Cardiac muscle cell (in vitro differentiated cells and primary cell): ENCODE data around the gene RBM28. TPM values are rescaled to one million over a fixed set of nuclear protein-coding genes. Genes with fewer than 3 reads are reported as not detected.
A peak's percentile ranks its signal among the peaks of the same experiment; 100 is the strongest.

Experiments used
- DNase-seq, 2 donors: peaks; one replicate each; pipeline versions ENCODE4 v3.0.0 to v3.0.0-alpha.2; 2010 to 2017; ENCODE audit warnings: low read depth in 1 of 2, low spot score in 1 of 2
- H3K27ac ChIP-seq: fragments of 200-600 bp; sonication (generic); 2 replicates; pipeline ENCODE4 v1.5.1; 2016
- H3K27me3 ChIP-seq: fragments of 200-600 bp; sonication (generic); 2 replicates; pipeline ENCODE4 v1.6.0; 2016; ENCODE audit warnings: control low read depth
- H3K36me3 ChIP-seq: fragments of 200-600 bp; sonication (generic); 2 replicates; pipeline ENCODE4 v1.5.1; 2016; ENCODE audit warnings: control low read depth
- H3K4me1 ChIP-seq: fragments of 200-600 bp; sonication (generic); 2 replicates; pipeline ENCODE4 v1.8.1; 2017; ENCODE audit warnings: low read depth, mild to moderate bottlenecking, mixed run types
- H3K4me3 ChIP-seq: fragments of 200-600 bp; sonication (generic); 2 replicates; pipeline ENCODE4 v1.5.1; 2016; ENCODE audit warnings: mild to moderate bottlenecking
- H3K9me3 ChIP-seq: fragments of 200-600 bp; sonication (generic); 2 replicates; pipeline ENCODE4 v1.5.1; 2017; ENCODE audit warnings: low read depth, mild to moderate bottlenecking, control low read depth
- CTCF ChIP-seq: IDR thresholded peaks from 2 replicates; pipeline ENCODE4 v1.5.1; 2012; ENCODE audit warnings: low read depth, mild to moderate bottlenecking, low read length
- polyA plus RNA-seq: library from polyadenylated mRNA; unstranded; fragments of >200 nt; fragmentation: Nextera tagmentation; extraction: Ambion mirVana; gene quantifications from 2 replicates; pipeline ENCODE4 v1.2.1, GENCODE V29; 2016
- total RNA-seq: library from RNA; depleted of rRNA; stranded (reverse); fragments of >200 nt; gene quantifications from 2 replicates; pipeline ENCODE4 v1.2.3, GENCODE V29; 2016

The RBM28 gene
- total and polyA plus RNA-seq, 2 experiments from 2014 or later, result 23.0 to 26.4 TPM

GRCh38 chr7:128389618-128390329 is 46.1 kb upstream of the RBM28 start:
- H3K36me3 ChIP-seq, result no peaks in the 10 kb centered on the region
- DNase-seq, result no peak
- H3K27me3 ChIP-seq, result no peaks in the 10 kb centered on the region
- no peaks in the 10 kb centered on the region for H3K9me3 ChIP-seq
- no peak overlapping the region for H3K27ac ChIP-seq
- H3K4me3 ChIP-seq, result no peak overlapping the region
- peaks cover 3% of the 10 kb centered on the region for H3K4me1 ChIP-seq
- no peak for TF ChIP-seq CTCF

GRCh38 chr7:128389085-128389617 is 45.4 kb upstream of the RBM28 start:
- Histone ChIP-seq H3K4me1 (peaks cover 3% of the 10 kb centered on the region), H3K4me3 (no peak overlapping the region), H3K27ac (no peak overlapping the region), H3K27me3 (no peaks in the 10 kb centered on the region), H3K36me3 (no peaks in the 10 kb centered on the region), H3K9me3 (no peaks in the 10 kb centered on the region)
- no peak for TF ChIP-seq CTCF
- no peak for DNase-seq

GRCh38 chr7:128388145-128388485 is 44.4 kb upstream of the RBM28 start:
- Histone ChIP-seq H3K27ac (no peak overlapping the region), H3K27me3 (no peaks in the 10 kb centered on the region), H3K9me3 (no peaks in the 10 kb centered on the region), H3K4me1 (peaks cover 3% of the 10 kb centered on the region), H3K4me3 (no peak overlapping the region), H3K36me3 (no peaks in the 10 kb centered on the region)
- no peak for TF ChIP-seq CTCF
- no peak for DNase-seq

GRCh38 chr7:128387216-128388144 is 43.8 kb upstream of the RBM28 start:
- DNase-seq, result peak; percentile 90 to 91
- no peak overlapping the region for H3K4me3 ChIP-seq
- H3K9me3 ChIP-seq, result no peaks in the 10 kb centered on the region
- TF ChIP-seq CTCF, result peak; percentile 90
- H3K36me3 ChIP-seq, result no peaks in the 10 kb centered on the region
- H3K27ac ChIP-seq, result no peak overlapping the region
- no peaks in the 10 kb centered on the region for H3K27me3 ChIP-seq
- H3K4me1 ChIP-seq, result peaks cover 7% of the 10 kb centered on the region

- Histone ChIP-seq H3K4me3 (no peak overlapping the region), H3K27me3 (no peaks in the 10 kb centered on the region), H3K27ac (no peak overlapping the region), H3K4me1 (peaks cover 18% of the 10 kb centered on the region), H3K9me3 (no peaks in the 10 kb centered on the region), H3K36me3 (no peaks in the 10 kb centered on the region)
- no peak for TF ChIP-seq CTCF
- DNase-seq, result no peak
These were observed 42.5 kb upstream of the RBM28 start for GRCh38 chr7:128385988-128386925.
